Liver (tissue), 3 donors: ENCODE data around the gene ADAMTS2.

Experiments
- EGR1 ChIP-seq, 2 donors: IDR thresholded peaks; 2 replicates each; pipeline ENCODE4 v1.6.1; 2016 to 2018; ENCODE audit warnings: antibody characterized with exemption in 2 of 2, low read depth in 2 of 2
- GABPA ChIP-seq, 2 donors: IDR thresholded peaks in 1 of 2; conservative IDR thresholded peaks in 1 of 2; 2 replicates each; pipeline ENCODE4 v1.6.1; 2016; ENCODE audit warnings: antibody characterized with exemption in 2 of 2, mild to moderate bottlenecking in 1 of 2, moderate library complexity in 1 of 2
- JUND ChIP-seq, 2 donors: IDR thresholded peaks; 2 replicates each; pipeline ENCODE4 v1.6.1; 2016; ENCODE audit warnings: antibody characterized with exemption in 2 of 2
- RAD21 ChIP-seq, 2 donors: IDR thresholded peaks; 2 replicates each; pipeline ENCODE4 v1.6.1; 2016; ENCODE audit warnings: antibody characterized with exemption in 2 of 2, mild to moderate bottlenecking in 2 of 2
- REST ChIP-seq: IDR thresholded peaks from 2 replicates; pipeline ENCODE4 v1.6.1; 2016; ENCODE audit warnings: antibody characterized with exemption, mild to moderate bottlenecking
- RXRA ChIP-seq, 2 donors: IDR thresholded peaks; 2 replicates each; pipeline ENCODE4 v1.6.1; 2017 to 2018; ENCODE audit warnings: antibody characterized with exemption in 2 of 2, mild to moderate bottlenecking in 1 of 2
- TAF1 ChIP-seq: conservative IDR thresholded peaks from 2 replicates; pipeline ENCODE4 v1.6.1; 2016; ENCODE audit warnings: antibody characterized with exemption, mild to moderate bottlenecking
- TF ChIP-seq, protein P1 (sequence below): fragments of 150-350 bp; IDR thresholded peaks from 2 replicates; pipeline ENCODE4 v1.5.1; 2017; ENCODE audit warnings: improper control_type of control experiment, low read depth, low read length; ENCODE audit not compliant: missing input control
- donor health status: healthy.
- donor health status: healthy.

DNA sequence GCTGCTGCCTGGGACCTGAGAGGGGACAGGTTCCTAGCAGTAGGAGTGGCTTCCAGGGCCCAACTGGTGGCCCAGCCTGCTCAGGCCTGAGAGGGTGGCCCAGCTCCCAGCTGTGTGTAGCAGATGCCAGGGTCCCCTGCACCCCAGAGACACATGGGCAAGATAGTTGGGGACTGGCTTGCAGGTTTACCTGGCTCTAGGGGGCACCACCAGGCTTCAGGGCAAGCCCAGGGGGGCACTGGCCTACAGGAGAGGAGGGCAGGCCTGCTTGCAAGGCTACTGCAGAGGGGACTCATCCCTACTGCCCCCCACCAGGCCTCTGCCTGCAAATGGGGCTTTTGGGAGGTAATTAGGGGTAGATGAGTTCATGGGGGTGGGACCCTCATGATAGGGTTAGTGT, 161.8 kb downstream of the ADAMTS2 start:
- TF ChIP-seq GABPA (IDR thresholded peaks at IDR 0.05 in 1 of 2, conservative IDR thresholded peaks at IDR 0.05 in 1 of 2) = no peak
- no peak for TF ChIP-seq TAF1
- TF ChIP-seq RXRA (IDR thresholded peaks at IDR 0.05) = no peak
- TF ChIP-seq, protein P1, sequence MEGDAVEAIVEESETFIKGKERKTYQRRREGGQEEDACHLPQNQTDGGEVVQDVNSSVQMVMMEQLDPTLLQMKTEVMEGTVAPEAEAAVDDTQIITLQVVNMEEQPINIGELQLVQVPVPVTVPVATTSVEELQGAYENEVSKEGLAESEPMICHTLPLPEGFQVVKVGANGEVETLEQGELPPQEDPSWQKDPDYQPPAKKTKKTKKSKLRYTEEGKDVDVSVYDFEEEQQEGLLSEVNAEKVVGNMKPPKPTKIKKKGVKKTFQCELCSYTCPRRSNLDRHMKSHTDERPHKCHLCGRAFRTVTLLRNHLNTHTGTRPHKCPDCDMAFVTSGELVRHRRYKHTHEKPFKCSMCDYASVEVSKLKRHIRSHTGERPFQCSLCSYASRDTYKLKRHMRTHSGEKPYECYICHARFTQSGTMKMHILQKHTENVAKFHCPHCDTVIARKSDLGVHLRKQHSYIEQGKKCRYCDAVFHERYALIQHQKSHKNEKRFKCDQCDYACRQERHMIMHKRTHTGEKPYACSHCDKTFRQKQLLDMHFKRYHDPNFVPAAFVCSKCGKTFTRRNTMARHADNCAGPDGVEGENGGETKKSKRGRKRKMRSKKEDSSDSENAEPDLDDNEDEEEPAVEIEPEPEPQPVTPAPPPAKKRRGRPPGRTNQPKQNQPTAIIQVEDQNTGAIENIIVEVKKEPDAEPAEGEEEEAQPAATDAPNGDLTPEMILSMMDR = no peak
- no peak for TF ChIP-seq EGR1 (IDR thresholded peaks at IDR 0.05; ENCODE audit: low read depth in 2 of 2)
- no peak for TF ChIP-seq RAD21 (IDR thresholded peaks at IDR 0.05)
- no peak for TF ChIP-seq JUND (IDR thresholded peaks at IDR 0.05)
- no peak for TF ChIP-seq REST
